Neuronal stem cell (in vitro differentiated cells): ENCODE measurements around the gene TMEM260.

Experiments used
- DNase-seq: peaks from one replicate; pipeline ENCODE4 v3.0.0-alpha.2; 2013; ENCODE audit warnings: low spot score
- H2AFZ ChIP-seq: one replicate; pipeline ENCODE4 v1.6.1; 2013; ENCODE audit warnings: mild to moderate bottlenecking, low read length, inconsistent platforms
- H2AK5ac ChIP-seq: 2 replicates; pipeline ENCODE4 v1.6.1; 2013; ENCODE audit warnings: low read depth, mild to moderate bottlenecking, inconsistent platforms, low read length, moderate library complexity, mixed read lengths
- H2BK120ac ChIP-seq: 2 replicates; pipeline ENCODE4 v1.6.1; 2013; ENCODE audit warnings: low read depth, mild to moderate bottlenecking, inconsistent platforms, low read length, moderate library complexity, mixed read lengths
- H2BK12ac ChIP-seq: one replicate; pipeline ENCODE4 v1.6.1; 2013; ENCODE audit warnings: low read length, inconsistent platforms
- H2BK15ac ChIP-seq: 2 replicates; pipeline ENCODE4 v1.6.1; 2013; ENCODE audit warnings: mild to moderate bottlenecking, low read length, inconsistent platforms, mixed read lengths
- H2BK5ac ChIP-seq: one replicate; pipeline ENCODE4 v1.6.1; 2013; ENCODE audit warnings: inconsistent platforms, mild to moderate bottlenecking, low read length, moderate library complexity
- H3K14ac ChIP-seq: one replicate; pipeline ENCODE4 v1.6.1; 2013; ENCODE audit warnings: low read length, inconsistent platforms
- H3K18ac ChIP-seq: 2 replicates; pipeline ENCODE4 v1.6.1; 2013; ENCODE audit warnings: low read length, inconsistent platforms
- H3K23ac ChIP-seq: 2 replicates; pipeline ENCODE4 v1.6.1; 2013; ENCODE audit warnings: low read depth, mild to moderate bottlenecking, mixed read lengths, low read length, inconsistent platforms; ENCODE audit not compliant: poor library complexity
- H3K27ac ChIP-seq: replicated peaks from 3 replicates; pipeline ENCODE4 v1.5.1; 2013; ENCODE audit warnings: low read length, inconsistent platforms
- H3K27me3 ChIP-seq, 3 experiments: 2 replicates each; pipeline ENCODE4 v1.6.1; 2013; ENCODE audit warnings: low read length in 3 of 3, mild to moderate bottlenecking in 2 of 3, inconsistent platforms in 1 of 3, low read depth in 1 of 3, mixed read lengths in 1 of 3, moderate library complexity in 1 of 3; ENCODE audit not compliant: control insufficient read depth in 3 of 3, insufficient read depth in 3 of 3
- H3K36me3 ChIP-seq, 2 donors: replicated peaks in 1 of 2; 2 replicates each; pipeline ENCODE4 v1.6.1; 2013; ENCODE audit warnings: low read length in 2 of 2; ENCODE audit not compliant: control insufficient read depth in 2 of 2, insufficient read depth in 2 of 2
- H3K4ac ChIP-seq: 2 replicates; pipeline ENCODE4 v1.6.1; 2013; ENCODE audit warnings: inconsistent platforms, mild to moderate bottlenecking, low read length, moderate library complexity
- H3K4me1 ChIP-seq, 2 donors: 1 replicate in 1 of 2; 2 replicates in 1 of 2; pipeline ENCODE4 v1.6.1; 2013; ENCODE audit warnings: low read length in 2 of 2, low read depth in 1 of 2; ENCODE audit not compliant: control insufficient read depth in 2 of 2, insufficient read depth in 1 of 2
- H3K4me2 ChIP-seq: one replicate; pipeline ENCODE4 v1.6.1; 2013; ENCODE audit warnings: mild to moderate bottlenecking, low read length, inconsistent platforms; ENCODE audit not compliant: insufficient read depth, poor library complexity, severe bottlenecking
- H3K4me3 ChIP-seq, 2 donors: 2 replicates each; pipeline ENCODE4 v1.5.1; 2013; ENCODE audit warnings: low read length in 2 of 2, mild to moderate bottlenecking in 2 of 2, inconsistent platforms in 1 of 2, moderate library complexity in 1 of 2
- H3K79me1 ChIP-seq: one replicate; pipeline ENCODE4 v1.6.1; 2013; ENCODE audit warnings: low read depth, mild to moderate bottlenecking, inconsistent platforms, low read length, moderate library complexity
- H3K9ac ChIP-seq: one replicate; pipeline ENCODE4 v1.6.1; 2013; ENCODE audit warnings: mild to moderate bottlenecking, low read depth, low read length, inconsistent platforms; ENCODE audit not compliant: poor library complexity
- H3K9me3 ChIP-seq, 2 donors: replicated peaks in 1 of 2; 2 replicates each; pipeline versions ENCODE3 to v1.6.1; 2013; ENCODE audit warnings: low read length in 2 of 2, mild to moderate bottlenecking in 2 of 2, inconsistent platforms in 1 of 2, low read depth in 1 of 2, mixed read lengths in 1 of 2, moderate library complexity in 1 of 2; ENCODE audit not compliant: control insufficient read depth in 2 of 2, insufficient read depth in 1 of 2
- H4K8ac ChIP-seq: one replicate; pipeline ENCODE4 v1.6.1; 2013; ENCODE audit warnings: low read depth, mild to moderate bottlenecking, inconsistent platforms, low read length, moderate library complexity
- H4K91ac ChIP-seq: one replicate; pipeline ENCODE4 v1.6.1; 2013; ENCODE audit warnings: low read length, low read depth, mild to moderate bottlenecking, inconsistent platforms; ENCODE audit not compliant: poor library complexity
- WGBS, 2 donors: extraction: QIAGEN DNeasy Blood & Tissue Kit; methylation state at CpG; one replicate each; pipeline ENCODE4 v1.1.7; 2013; ENCODE audit warnings: missing lambda C conversion rate in 2 of 2, mixed read lengths in 1 of 2; ENCODE audit not compliant: insufficient read length in 2 of 2, insufficient replicate concordance in 1 of 2; ENCODE audit errors: extremely low coverage in 2 of 2; 5-methylcytosine and 5-hydroxymethylcytosine counted together

Gene TMEM260

DNA sequence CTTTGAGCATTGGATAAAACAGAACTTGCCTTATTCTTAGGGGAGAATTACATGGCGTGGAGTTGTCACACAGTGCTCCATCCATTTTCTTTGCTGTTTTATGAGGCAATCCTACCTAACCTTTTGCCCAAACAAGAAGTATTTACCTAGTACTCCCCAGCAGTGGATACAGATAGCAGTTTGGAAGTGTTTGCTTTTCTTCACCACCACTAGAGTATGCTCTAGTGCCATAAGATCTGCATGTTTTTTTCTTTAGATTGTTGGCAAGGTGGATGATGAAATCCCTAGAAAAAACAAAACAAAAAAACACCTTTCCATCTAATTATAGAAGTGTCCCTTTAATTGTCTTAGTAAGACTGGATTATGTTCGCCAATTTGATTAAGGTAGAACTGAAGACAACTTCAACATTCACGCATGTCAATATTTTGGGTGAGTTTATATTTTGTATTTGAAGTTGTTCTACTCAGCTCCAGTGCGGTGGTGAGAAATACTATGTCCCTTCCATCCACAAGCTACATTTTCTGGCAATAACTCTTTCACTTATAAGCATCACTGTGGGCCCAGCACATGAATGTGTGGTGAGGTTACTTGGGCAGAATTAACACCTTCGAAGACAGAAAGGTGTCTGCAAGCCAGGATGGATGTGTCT lies 23.6 kb upstream of the TMEM260 start:
- Histone ChIP-seq H2BK5ac (no peak overlapping the region), H4K91ac (no peak overlapping the region), H2BK15ac (no peak overlapping the region), H2BK120ac (no peak overlapping the region), H3K4me2 (no peak overlapping the region), H4K8ac (no peak overlapping the region), H3K18ac (no peak overlapping the region), H3K36me3 (no peaks in the 10 kb centered on the region), H3K4ac (no peak overlapping the region), H3K9me3 (no peaks in the 10 kb centered on the region), H3K4me1 (peaks cover 0 to 3% of the 10 kb centered on the region in 2 donors), H2BK12ac (no peak overlapping the region), H3K23ac (no peak overlapping the region), H3K27me3 (peaks cover 0 to 40% (median 0%) of the 10 kb centered on the region in 3 experiments), H3K14ac (no peak overlapping the region), H3K4me3 (no peak overlapping the region), H3K27ac (no peak overlapping the region), H2AFZ (no peak overlapping the region), H3K9ac (no peak overlapping the region), H2AK5ac (no peak overlapping the region), H3K79me1 (no peaks in the 10 kb centered on the region)
- WGBS, 2 donors: no CpG with 5 or more reads among the region's 5 CpGs
- DNase-seq: peak; percentile 29

DNA sequence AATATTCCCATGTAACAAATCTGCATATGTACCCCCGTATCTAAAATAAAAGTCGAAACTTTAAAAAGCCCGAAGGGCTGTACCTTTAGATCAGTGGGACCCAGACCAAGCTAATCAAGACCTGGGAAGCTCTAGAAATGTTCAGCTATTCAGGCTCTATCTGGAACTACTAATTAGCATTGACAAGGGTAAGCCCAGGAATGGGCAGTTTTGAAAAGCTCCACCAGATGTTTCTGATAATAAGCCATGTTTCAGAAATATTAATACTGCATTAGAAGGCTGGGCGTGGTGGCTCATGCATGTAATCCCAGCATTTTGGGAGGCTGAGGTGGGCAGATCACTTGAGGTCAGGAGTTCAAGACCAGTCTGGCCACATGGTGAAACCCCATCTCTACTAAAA lies 20.4 kb upstream of the TMEM260 start:
- Histone ChIP-seq H3K4me2 (no peak overlapping the region), H3K9me3 (no peaks in the 10 kb centered on the region), H2BK15ac (no peak overlapping the region), H2BK12ac (no peak overlapping the region), H3K79me1 (no peaks in the 10 kb centered on the region), H3K9ac (no peak overlapping the region), H3K27ac (no peak overlapping the region), H3K23ac (no peak overlapping the region), H2AFZ (no peak overlapping the region), H3K27me3 (peaks cover 0 to 17% (median 0%) of the 10 kb centered on the region in 3 experiments), H3K14ac (no peak overlapping the region), H3K4ac (no peak overlapping the region), H3K4me1 (no peaks in the 10 kb centered on the region), H2BK5ac (no peak overlapping the region), H4K8ac (no peak overlapping the region), H2AK5ac (no peak overlapping the region), H3K4me3 (no peak overlapping the region), H2BK120ac (no peak overlapping the region), H4K91ac (no peak overlapping the region), H3K36me3 (no peaks in the 10 kb centered on the region), H3K18ac (no peak overlapping the region)
- no CpG with 5 or more reads among the region's 4 CpGs for WGBS, 2 donors
- DNase-seq: no peak

DNA sequence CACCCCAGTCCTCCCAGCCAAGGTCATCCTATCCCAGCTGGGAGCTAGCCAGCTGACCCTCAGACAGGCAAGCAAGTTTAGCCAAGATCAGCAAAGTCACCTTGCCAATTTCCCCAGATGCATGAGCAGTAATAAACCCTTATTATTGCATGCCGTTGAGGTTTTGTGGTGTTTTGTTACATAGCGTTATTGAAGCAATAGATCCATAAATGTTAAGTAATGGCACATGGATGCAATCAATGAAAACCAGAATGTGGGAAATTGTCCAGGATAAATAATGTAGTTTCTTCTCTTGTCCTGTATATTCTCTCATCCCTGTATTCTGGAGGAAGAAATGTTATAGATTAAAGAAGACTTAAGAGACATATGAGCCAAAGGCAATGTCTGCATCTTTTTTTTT lies 18.0 kb upstream of the TMEM260 start:
- no peak overlapping the region for H2BK120ac ChIP-seq
- H3K9ac ChIP-seq: no peak overlapping the region
- H2BK15ac ChIP-seq: no peak overlapping the region
- H3K27me3 ChIP-seq: peaks cover 0 to 11% (median 0%) of the 10 kb centered on the region in 3 experiments
- H3K4me2 ChIP-seq: no peak overlapping the region
- H3K4me3 ChIP-seq: no peak overlapping the region
- no peak overlapping the region for H3K23ac ChIP-seq
- no peak overlapping the region for H4K8ac ChIP-seq
- no peak overlapping the region for H2BK5ac ChIP-seq
- no peak overlapping the region for H4K91ac ChIP-seq
- no peak overlapping the region for H2BK12ac ChIP-seq
- WGBS, 2 donors: no CpG with 5 or more reads among the region's 2 CpGs
- H3K18ac ChIP-seq: no peak overlapping the region
- no peaks in the 10 kb centered on the region for H3K36me3 ChIP-seq
- DNase-seq: no peak
- no peaks in the 10 kb centered on the region for H3K79me1 ChIP-seq
- no peak overlapping the region for H3K14ac ChIP-seq
- no peak overlapping the region for H3K27ac ChIP-seq
- H2AFZ ChIP-seq: no peak overlapping the region
- H3K9me3 ChIP-seq: no peaks in the 10 kb centered on the region
- no peak overlapping the region for H3K4ac ChIP-seq
- no peaks in the 10 kb centered on the region for H3K4me1 ChIP-seq
- H2AK5ac ChIP-seq: no peak overlapping the region

DNA sequence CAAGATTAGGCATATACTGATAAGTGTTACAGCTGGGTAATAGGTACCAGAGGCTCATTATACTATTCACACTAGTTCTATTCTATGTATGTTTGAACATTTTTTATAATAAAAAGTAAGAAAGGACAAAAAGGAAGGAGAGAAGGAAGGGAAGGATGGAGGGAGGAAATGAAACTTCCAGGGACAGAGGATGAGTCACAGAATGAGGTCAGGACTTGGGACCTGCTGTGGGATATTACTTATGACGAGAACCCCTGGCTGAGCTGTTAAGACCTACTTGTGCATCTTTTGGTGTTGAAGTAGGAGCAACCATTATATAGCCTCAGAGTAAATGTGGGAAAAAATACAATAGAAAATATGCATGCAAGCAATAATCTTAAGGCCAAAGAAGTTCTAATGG lies 16.7 kb upstream of the TMEM260 start:
- Histone ChIP-seq H4K91ac (no peak overlapping the region), H3K36me3 (no peaks in the 10 kb centered on the region), H3K14ac (no peak overlapping the region), H2BK15ac (no peak overlapping the region), H3K79me1 (no peaks in the 10 kb centered on the region), H3K9me3 (no peaks in the 10 kb centered on the region), H3K23ac (no peak overlapping the region), H3K4me1 (no peaks in the 10 kb centered on the region), H3K4me3 (no peak overlapping the region), H3K9ac (no peak overlapping the region), H2BK120ac (no peak overlapping the region), H3K4ac (no peak overlapping the region), H2BK12ac (no peak overlapping the region), H3K27me3 (peaks cover 0 to 8% (median 0%) of the 10 kb centered on the region in 3 experiments), H3K4me2 (no peak overlapping the region), H2BK5ac (no peak overlapping the region), H3K18ac (no peak overlapping the region), H4K8ac (no peak overlapping the region), H2AK5ac (no peak overlapping the region), H3K27ac (no peak overlapping the region), H2AFZ (no peak overlapping the region)
- no peak for DNase-seq
- WGBS, 2 donors: no CpG with 5 or more reads among the region's 1 CpG
